Lung (tissue), 12 donors: Measurements from ENCODE around the gene CES5A. TPM values are rescaled to one million over a fixed set of nuclear protein-coding genes. Genes with fewer than 3 reads are reported as not detected.

ENCODE experiments used
- ATAC-seq: fragments of 200-7000 bp; cut with Tn5 transposase; one replicate; pipeline ENCODE4 v1.9.1; 2020; ENCODE audit warnings: moderate number of reproducible peaks; ENCODE audit not compliant: insufficient read depth, low FRiP score
- DNase-seq, 3 donors: peaks; one replicate each; pipeline ENCODE4 v3.0.0-alpha.2; 2013 to 2017
- H3K27ac ChIP-seq, 2 donors: one replicate each; pipeline ENCODE4 v1.5.1; 2013; ENCODE audit warnings: mild to moderate bottlenecking in 2 of 2, moderate library complexity in 2 of 2, control low read depth in 1 of 2, inconsistent platforms in 1 of 2, low read depth in 1 of 2, low read length in 1 of 2
- H3K27me3 ChIP-seq, 3 donors: one replicate each; pipeline ENCODE4 v1.5.1; 2013; ENCODE audit warnings: low read length in 2 of 3; ENCODE audit not compliant: control insufficient read depth in 3 of 3, insufficient read depth in 3 of 3
- H3K36me3 ChIP-seq, 4 donors: one replicate each; pipeline ENCODE4 v1.5.1; 2013; ENCODE audit warnings: low read length in 4 of 4, mild to moderate bottlenecking in 1 of 4, moderate library complexity in 1 of 4; ENCODE audit not compliant: control insufficient read depth in 4 of 4, insufficient read depth in 4 of 4
- H3K4me1 ChIP-seq, 5 donors: one replicate each; pipeline ENCODE4 v1.5.1; 2013; ENCODE audit warnings: low read length in 5 of 5, mild to moderate bottlenecking in 2 of 5, moderate library complexity in 1 of 5; ENCODE audit not compliant: control insufficient read depth in 5 of 5, insufficient read depth in 5 of 5
- H3K4me3 ChIP-seq: one replicate; pipeline ENCODE4 v1.5.1; 2013; ENCODE audit warnings: mild to moderate bottlenecking, control low read depth, moderate library complexity
- H3K9ac ChIP-seq, 2 donors: one replicate each; pipeline ENCODE4 v1.5.1; 2013; ENCODE audit warnings: low read length in 2 of 2, control low read depth in 1 of 2; ENCODE audit not compliant: insufficient read depth in 1 of 2
- H3K9me3 ChIP-seq, 4 donors: one replicate each; pipeline ENCODE4 v1.5.1; 2013; ENCODE audit warnings: low read length in 3 of 4, mild to moderate bottlenecking in 1 of 4, moderate library complexity in 1 of 4; ENCODE audit not compliant: control insufficient read depth in 4 of 4, insufficient read depth in 3 of 4
- CTCF ChIP-seq: IDR thresholded peaks from 2 replicates; pipeline ENCODE4 v1.5.1; 2012; ENCODE audit warnings: mild to moderate bottlenecking; ENCODE audit errors: control extremely low read depth, extremely low read depth
- WGBS, 2 donors: extraction: QIAGEN DNeasy Blood & Tissue Kit; methylation state at CpG; one replicate each; pipeline ENCODE4 v1.1.7; 2013; 5-methylcytosine and 5-hydroxymethylcytosine counted together
- polyA plus RNA-seq, 2 donors: library from polyadenylated mRNA; stranded (reverse); fragments of 200-250 nt; gene quantifications; one replicate each; pipeline ENCODE4 v1.2.1, GENCODE V29; 2013
- total RNA-seq, 2 donors: library from RNA; depleted of rRNA in 1 of 2; stranded (reverse); fragments of >200 nt in 1 of 2; gene quantifications; one replicate each; pipeline ENCODE4 v1.2.1, GENCODE V29; 2014 to 2021
- donor health status: control.
- donor health status: control.
- donor health status: Bipolar disorder and iron deficiency.
- donor health status: healthy.
- donor health status: DM: yes; HTN: yes; CAD: no.

CES5A gene
- total and polyA plus RNA-seq, 4 donors = not detected

GRCh38 chr16:55824473-55825000 is 50.6 kb downstream of the CES5A start:
- TF ChIP-seq CTCF = no peak
- Histone ChIP-seq H3K27ac (no peak overlapping the region), H3K27me3 (no peaks in the 10 kb centered on the region), H3K36me3 (peaks cover 0 to 46% (median 19%) of the 10 kb centered on the region in 4 donors), H3K9me3 (no peaks in the 10 kb centered on the region), H3K4me1 (no peaks in the 10 kb centered on the region), H3K9ac (no peak overlapping the region), H3K4me3 (no peak overlapping the region)
- WGBS, 2 donors = 87 to 88% methylated on average over 4 of the region's 4 CpGs
- ATAC-seq (no peak), DNase-seq (no peak)

DNA sequence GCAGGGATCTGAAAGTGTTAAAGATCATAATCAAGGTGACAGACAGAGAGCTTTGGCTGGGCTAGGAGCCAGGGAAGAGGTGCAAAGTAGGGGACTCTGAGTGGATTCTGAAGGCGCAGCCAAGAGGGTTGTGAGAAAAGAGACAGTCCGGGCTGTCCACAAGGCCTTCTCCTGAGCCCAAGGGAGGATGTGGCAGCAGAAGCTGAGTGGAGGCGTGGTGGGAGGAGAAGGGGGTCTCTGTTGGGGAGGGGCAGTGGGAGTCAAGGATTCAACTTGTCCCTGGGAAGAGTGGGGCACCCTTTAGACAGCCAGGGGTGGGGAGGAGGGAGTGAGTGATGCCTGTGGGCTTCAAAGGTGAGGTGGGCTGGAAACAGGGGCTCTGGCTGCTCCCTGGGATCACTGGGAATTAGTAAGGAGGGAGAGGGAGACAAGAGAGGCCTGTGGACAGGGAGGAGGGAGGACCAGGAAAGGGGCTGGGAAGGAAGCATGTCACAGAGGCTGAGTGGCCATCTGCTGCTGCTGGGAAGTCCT is 52.8 kb downstream of the CES5A start:
- Histone ChIP-seq H3K27me3 (peaks cover 0 to 2% (median 0%) of the 10 kb centered on the region in 3 donors), H3K36me3 (peaks cover 0 to 55% (median 17%) of the 10 kb centered on the region in 4 donors), H3K9me3 (peaks cover 0 to 3% (median 0%) of the 10 kb centered on the region in 4 donors), H3K9ac (no peak overlapping the region), H3K27ac (no peak overlapping the region), H3K4me3 (no peak overlapping the region), H3K4me1 (no peaks in the 10 kb centered on the region)
- no peak for TF ChIP-seq CTCF
- no peak for DNase-seq
- no peak for ATAC-seq
- WGBS, 2 donors = 72% methylated on average over 3 of the region's 3 CpGs

GRCh38 chr16:55821210-55821609 is 54.0 kb downstream of the CES5A start:
- DNase-seq (no peak), ATAC-seq (no peak)
- H3K4me1 ChIP-seq = no peaks in the 10 kb centered on the region
- peaks cover 0 to 59% (median 15%) of the 10 kb centered on the region in 4 donors for H3K36me3 ChIP-seq
- 85 to 90% methylated on average over 4 of the region's 4 CpGs for WGBS, 2 donors
- no peak overlapping the region for H3K4me3 ChIP-seq
- no peak overlapping the region for H3K27ac ChIP-seq
- no peak for TF ChIP-seq CTCF
- peaks cover 0 to 4% (median 0%) of the 10 kb centered on the region in 4 donors for H3K9me3 ChIP-seq
- H3K27me3 ChIP-seq = peaks cover 0 to 3% (median 0%) of the 10 kb centered on the region in 3 donors
- H3K9ac ChIP-seq = no peak overlapping the region

DNA sequence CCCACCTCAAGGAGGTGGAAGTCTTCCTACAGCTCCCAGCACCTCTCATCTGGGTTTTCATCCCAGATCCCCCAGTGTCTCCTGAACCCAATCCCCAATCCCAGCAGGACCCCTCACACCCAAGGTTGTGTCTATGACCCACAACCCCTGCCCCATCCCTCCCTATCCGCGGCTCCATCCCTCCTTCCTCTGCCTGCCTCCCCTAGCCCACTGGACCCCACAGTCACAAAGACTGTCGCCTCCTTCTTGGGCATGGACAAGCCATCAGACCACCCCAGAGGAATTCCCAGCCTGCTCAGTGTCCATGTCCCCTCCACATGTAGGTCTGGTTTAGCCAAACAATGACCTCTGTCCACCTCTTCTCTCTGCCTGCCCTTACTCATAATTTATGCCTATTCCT is 54.6 kb downstream of the CES5A start:
- no peak overlapping the region for H3K4me3 ChIP-seq
- H3K9ac ChIP-seq = no peak overlapping the region
- ATAC-seq (no peak), DNase-seq (no peak)
- no peaks in the 10 kb centered on the region for H3K4me1 ChIP-seq
- TF ChIP-seq CTCF = no peak
- no peak overlapping the region for H3K27ac ChIP-seq
- peaks cover 0 to 60% (median 15%) of the 10 kb centered on the region in 4 donors for H3K36me3 ChIP-seq
- H3K27me3 ChIP-seq = peaks cover 0 to 3% (median under 1%) of the 10 kb centered on the region in 3 donors
- H3K9me3 ChIP-seq = peaks cover 0 to 4% (median 0%) of the 10 kb centered on the region in 4 donors
- WGBS, 2 donors = 95 to 100% methylated on average over 3 of the region's 3 CpGs
